GM10266 (cell line): ENCODE data around the gene PDIA5.

Experiments used
- DNase-seq: peaks from one replicate; pipeline ENCODE4 v3.0.0; 2012; ENCODE audit errors: extremely low spot score
- TF ChIP-seq, protein P1 (sequence below): IDR thresholded peaks from 2 replicates; pipeline ENCODE4 v1.5.1; 2012; ENCODE audit warnings: mild to moderate bottlenecking, low read depth; ENCODE audit not compliant: control insufficient read depth, insufficient read depth; ENCODE audit errors: missing control alignments

PDIA5 gene

DNA sequence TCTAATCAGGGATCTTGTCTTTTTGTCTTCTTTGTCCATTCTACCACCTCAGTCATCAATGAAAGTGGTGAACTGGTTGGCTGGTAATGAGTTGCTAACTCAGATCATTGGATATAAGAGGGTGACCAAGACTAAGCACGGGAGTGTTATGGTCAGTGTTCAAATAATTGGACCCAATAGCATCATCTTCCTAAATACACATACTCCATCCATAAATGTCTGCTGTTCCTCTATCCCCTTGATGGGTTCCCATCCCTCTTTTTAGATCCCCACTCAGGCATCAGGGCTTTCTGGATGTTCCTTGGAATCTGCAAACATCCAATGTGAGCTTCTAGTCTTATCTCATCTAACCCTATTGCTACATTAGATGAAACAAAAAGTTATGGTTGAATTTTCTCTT, 42.8 kb upstream of the PDIA5 start:
- TF ChIP-seq, protein P1, sequence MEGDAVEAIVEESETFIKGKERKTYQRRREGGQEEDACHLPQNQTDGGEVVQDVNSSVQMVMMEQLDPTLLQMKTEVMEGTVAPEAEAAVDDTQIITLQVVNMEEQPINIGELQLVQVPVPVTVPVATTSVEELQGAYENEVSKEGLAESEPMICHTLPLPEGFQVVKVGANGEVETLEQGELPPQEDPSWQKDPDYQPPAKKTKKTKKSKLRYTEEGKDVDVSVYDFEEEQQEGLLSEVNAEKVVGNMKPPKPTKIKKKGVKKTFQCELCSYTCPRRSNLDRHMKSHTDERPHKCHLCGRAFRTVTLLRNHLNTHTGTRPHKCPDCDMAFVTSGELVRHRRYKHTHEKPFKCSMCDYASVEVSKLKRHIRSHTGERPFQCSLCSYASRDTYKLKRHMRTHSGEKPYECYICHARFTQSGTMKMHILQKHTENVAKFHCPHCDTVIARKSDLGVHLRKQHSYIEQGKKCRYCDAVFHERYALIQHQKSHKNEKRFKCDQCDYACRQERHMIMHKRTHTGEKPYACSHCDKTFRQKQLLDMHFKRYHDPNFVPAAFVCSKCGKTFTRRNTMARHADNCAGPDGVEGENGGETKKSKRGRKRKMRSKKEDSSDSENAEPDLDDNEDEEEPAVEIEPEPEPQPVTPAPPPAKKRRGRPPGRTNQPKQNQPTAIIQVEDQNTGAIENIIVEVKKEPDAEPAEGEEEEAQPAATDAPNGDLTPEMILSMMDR = no peak
- no peak for DNase-seq

DNA sequence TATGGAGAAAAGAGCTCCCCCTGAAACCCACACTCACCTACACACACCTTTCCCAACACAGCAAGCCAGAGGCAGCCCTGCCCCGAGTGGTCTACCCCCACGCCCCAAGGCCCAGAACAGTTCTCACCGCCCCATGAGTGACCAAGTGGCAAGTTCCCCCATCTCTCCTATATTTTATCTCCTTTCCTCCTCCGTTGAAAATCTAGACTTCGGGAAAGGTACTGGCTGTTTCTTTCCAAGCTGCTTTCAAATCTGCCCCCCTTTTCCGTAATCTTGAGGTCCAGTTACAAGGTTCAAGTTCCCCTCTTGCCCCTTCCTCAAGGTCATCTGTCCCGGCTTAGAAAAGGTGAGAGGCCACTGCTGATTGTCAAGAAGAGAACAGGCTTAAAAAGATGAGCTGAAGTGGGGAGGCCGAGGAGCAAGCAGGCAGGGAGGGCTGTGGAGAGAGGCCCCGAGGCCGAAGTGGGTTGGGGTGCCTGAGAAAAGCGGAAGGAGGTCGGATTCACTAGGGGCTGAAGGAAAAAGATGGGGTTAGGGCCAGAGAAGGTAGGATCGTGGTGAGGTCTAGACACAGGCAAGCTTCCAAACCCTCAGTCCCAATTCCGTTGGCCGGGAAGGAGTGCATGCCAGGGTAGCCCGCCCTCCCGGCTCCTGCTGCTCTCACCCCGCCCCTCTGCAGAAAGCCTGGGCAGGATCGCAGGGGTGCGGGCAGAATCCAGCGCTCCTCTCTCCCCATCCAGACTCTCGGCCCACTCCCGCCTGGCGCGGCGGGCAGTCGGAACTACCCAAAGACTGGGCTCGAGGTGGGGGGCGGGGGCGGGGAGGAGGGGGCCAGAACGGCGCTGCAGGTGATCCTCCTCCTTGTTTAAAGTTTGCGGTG, 40.9 kb upstream of the PDIA5 start:
- TF ChIP-seq, protein P1 = no peak
- peak; percentile 29 for DNase-seq

GRCh38 chr3:123026565-123027291, 40.1 kb upstream of the PDIA5 start:
- DNase-seq = peak; percentile 50
- TF ChIP-seq, protein P1 = no peak

GRCh38 chr3:123027292-123028232, 39.3 kb upstream of the PDIA5 start, which contains the start of gene SEMA5B:
SEMA5B (minus strand) TSS chr3:123027763; CDS start chr3:122961263, 66,500 bp downstream.
- peak; percentile 68 for DNase-seq

DNA sequence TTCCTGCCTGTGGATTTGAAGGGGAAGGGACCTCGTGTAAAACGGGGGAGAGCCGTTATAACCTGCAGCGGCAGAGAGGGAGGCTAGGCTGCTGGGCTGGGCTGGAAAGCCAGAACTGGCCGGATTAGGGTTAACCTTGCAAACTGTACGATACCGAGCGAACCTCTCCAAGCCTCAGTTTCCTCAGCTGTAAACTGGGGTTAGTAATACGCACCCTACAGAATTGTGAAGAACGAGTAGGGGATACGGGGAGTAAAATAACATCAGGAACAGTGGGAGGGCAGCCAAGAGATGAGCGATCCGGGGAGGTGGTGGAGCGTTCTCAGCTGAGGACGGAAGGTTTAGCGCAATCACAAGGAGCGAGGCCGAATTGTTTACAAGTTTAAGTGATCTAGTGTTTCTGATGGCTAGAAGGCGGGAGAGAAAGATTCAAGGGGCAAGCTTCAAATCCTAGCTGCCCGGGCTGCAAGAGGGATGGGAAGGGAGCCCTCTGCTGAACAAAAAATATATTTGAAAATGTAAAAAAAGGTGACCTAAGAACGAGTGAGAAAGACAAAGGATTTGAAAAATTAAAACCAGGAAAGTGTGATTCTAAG, 38.5 kb upstream of the PDIA5 start:
- TF ChIP-seq, protein P1 = peak; percentile 42

More at GRCh38 chr3:123027292-123028232, 39.3 kb upstream of the PDIA5 start, which contains the start of gene SEMA5B:
- TF ChIP-seq, protein P1 = peak; percentile 76

DNA sequence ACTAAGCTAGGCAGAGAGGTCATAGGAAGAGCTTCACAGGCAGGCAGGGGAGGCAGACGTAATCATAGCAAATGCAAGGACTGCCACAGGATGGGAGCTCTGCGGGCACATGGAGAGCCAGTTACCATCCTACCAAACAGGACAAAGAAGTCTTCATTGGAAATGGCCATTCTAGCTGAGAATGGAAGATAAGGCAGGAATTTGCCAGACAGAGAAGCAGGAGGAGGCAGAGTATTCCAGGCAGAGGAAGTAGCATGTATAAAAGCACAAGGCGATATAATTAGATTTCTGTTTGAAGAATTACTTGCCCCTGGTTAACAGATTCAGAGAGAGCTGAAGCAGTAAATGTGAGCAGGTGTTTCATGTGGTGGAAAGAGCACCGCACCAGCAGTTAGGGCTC, 35.8 kb upstream of the PDIA5 start:
- no peak for DNase-seq

More for the DNA sequence above, 38.5 kb upstream of the PDIA5 start:
- DNase-seq = peak; percentile 77

More for the DNA sequence above, 35.8 kb upstream of the PDIA5 start:
- TF ChIP-seq, protein P1 = no peak
